HG03378 (cell line): ENCODE results near the gene UNC93B1.
A peak's percentile ranks its signal among the peaks of the same experiment; 100 is the strongest.

Source experiments
- ATAC-seq: cut with Tn5 transposase; IDR thresholded peaks from one replicate; pipeline ENCODE4 v1.9.1; 2021; ENCODE audit warnings: mild to moderate bottlenecking, moderate library complexity; ENCODE audit not compliant: unreplicated experiment

UNC93B1 gene

DNA sequence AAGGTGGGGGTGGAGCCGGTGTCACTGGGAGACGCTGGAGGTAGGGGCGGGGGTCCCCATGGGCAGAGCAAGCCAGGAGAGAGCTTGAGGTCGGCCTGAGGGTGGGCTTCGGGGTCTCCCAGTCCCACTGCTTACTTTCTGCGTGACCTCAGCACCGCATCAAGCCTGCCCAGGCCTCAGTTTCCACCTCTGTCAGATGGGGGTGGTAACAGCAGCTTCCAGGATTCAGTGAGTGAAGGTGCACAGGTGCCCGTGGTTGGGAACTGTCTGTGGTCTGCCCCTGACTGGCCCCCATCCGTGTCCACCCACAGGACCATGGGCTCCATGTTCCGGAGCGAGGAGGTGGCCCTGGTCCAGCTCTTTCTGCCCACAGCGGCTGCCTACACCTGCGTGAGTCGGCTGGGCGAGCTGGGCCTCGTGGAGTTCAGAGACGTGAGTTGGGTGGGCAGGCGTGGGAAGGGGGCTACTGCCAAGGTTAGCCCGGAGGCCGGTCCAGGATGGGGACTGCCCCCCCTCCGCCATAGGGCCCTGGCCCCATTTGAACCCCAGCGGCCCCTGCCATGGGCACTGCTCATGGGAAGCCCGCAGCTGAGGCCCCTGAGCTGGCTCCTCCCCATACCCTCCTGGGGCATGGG is 37.2 kb upstream of the UNC93B1 start:
- no peak for ATAC-seq

DNA sequence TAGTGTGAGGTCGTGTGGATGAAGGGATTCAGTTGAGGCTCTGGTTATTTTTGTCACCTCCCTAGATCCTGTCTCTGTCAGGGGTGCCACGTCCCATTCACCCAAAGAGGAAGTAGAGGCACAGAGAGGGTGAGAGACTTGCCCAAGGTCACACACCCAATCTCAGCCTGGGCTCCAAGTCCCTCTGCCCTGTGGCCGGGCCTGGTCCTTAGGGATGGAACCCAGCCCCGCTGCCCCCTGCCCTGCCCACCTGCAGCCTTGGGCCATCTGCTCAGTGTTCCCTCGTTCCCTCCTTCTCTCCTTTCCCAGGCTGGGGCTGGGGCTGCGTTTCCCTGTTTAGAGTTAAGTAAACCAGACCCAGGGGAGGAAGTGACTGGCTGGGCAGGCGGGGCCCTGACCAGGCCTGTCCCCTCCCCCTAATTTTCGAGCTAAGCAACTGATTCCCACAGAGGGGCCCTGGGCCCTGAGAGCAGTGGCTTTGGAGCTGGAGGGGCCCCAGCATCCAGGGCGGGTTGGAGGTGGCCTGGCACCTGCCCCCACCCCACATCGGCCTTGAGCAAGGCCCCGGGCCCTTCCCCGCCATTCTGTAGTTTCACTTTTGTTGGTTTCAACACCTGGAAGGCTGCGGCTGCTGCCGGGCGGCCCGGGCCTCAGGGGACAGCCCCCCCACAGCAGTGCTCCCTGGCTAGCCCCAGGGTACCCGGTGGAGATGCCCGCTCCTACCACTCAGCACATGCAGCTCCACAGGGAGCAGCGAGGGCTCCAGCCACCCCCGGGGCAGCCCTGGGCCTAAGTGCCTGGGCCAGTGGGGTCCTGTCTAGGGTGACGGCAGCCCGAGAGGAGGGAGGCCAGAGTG is 36.4 kb upstream of the UNC93B1 start:
- ATAC-seq: peak; percentile 42

DNA sequence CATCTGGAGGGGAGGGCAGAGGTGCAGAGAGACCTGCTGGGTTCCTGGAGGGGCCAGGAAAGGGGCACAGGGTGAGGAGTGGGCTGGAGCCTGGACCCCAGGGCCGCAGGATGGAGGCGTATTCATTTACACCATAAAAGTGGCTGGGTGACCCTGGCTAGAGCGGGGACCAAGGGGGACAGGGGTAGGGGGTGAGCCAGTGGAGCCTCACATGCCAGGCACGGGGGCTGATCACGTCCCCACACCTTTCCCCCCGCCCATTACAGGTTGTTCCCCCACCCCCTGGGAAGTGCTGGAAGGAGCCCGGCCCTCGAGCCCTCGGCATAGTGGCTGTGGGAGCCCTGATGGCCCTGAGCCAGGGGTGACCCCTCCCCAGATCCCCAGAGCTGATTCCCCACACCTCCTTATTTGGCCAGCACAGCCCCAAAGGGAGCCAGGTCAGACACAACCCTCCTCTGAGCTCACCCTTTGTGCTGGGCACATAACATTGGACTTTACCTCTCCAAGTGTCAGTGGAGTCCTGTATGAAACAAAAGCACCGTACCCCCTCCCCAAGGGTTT is 35.7 kb upstream of the UNC93B1 start:
- peak; percentile 14 for ATAC-seq

DNA sequence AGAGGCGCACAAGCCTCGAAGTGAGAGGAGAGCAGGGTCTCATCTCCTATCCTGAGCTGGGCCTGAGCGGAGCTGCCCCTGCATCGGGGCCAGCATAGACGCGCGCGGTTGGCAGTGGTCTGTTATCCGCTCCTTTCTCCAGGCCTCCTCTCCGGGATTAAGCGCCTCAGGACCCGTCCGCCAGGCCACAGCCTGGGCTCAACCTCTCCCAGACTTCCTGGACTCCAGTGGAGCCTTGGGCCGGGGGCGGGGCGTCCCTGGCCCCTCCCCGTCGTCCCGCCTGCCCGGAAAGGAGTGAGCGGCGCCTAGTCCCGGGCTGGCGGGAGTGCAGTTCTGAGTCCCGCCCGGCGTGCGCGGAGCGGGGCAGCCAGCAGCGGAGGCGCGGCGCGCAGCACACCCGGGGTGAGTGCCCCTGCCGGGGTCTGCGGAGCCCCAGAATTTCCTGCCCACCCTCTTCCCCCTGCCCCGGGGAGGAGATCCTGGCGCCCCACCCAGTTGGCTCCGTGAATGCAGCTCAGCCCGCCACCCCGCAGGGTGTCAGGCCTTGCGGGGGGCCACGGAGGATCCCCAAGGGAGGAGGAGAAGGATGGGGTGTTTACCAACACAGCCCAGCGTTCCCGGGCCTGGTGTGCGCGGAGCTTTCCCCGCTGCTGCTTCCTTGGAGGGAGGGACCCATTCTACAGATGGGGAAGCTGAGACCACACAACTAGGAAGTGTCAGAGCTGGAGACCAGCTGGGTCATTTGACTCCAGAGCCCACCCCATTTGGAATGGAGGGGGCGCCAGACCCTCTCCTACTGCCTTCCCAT is 35.0 kb upstream of the UNC93B1 start, which contains the start of gene TCIRG1:
Gene TCIRG1, plus strand, starts transcription at position 308 of the 808 bp plus-strand sequence. CDS start 2,247 bp downstream, outside the sequence.
- no peak for ATAC-seq

DNA sequence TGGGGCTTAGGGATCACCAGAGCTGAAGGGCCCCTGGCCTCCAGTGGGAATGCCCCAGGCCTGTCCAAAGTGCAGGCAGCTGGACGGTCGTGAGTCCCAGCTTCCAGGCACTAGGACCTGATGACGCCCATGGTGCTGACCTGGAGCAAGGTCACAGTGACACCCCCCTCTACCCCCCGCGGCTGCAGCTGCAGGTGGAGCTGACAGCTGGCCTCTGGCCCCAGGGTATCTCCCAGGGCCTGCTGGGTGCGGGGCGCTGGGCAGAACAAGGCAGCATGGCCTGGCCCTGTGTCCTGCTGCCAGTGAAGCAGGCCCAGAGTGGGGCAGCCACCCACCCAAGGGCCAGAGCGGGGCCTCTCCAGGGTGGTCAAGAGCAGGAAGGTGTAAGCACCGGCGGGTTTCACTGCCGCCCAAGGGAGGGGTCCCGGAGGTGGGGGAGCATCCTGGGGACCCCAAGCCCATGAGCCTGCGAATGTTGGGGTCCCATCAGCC is 34.4 kb upstream of the UNC93B1 start:
- no peak for ATAC-seq

DNA sequence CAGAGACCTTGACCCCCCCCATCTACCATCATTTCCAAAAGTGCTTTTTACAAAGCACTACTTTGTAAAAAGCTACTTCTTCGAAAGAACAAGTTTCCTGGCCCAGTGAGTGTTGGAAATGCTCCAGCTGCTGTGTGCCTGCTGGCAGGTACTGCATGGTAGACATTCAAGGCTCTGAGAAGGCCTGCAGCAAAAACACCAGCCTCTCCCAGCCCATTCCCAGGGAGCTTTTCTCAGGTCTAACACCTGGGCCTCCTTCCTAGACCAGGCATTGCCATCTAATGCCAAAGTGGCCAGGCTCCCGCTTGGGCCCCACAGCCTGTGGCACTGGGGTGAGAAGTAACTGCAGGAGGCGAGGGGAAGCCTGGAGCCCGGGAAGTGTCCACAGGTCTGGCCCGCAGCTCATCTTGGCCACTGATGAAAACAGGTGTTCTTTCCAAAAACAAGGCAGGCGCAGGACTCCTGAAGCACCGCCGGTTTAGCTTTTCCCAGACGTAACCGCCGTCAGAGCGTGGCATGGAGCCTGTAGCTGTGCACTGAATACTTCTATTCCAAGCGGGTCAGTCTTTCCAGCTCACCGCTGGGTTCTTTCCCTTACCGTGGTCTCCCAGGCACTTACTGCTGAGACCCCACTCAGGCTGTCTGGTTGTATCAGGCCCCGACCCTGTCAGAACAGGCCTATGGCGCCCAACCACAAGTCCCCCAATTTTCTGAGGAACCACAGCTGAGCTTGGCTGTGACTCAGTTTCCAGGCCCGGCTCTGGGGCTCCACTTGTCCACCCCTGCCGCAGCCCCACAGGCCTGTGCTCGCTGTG is 33.7 kb upstream of the UNC93B1 start:
- ATAC-seq: no peak

DNA sequence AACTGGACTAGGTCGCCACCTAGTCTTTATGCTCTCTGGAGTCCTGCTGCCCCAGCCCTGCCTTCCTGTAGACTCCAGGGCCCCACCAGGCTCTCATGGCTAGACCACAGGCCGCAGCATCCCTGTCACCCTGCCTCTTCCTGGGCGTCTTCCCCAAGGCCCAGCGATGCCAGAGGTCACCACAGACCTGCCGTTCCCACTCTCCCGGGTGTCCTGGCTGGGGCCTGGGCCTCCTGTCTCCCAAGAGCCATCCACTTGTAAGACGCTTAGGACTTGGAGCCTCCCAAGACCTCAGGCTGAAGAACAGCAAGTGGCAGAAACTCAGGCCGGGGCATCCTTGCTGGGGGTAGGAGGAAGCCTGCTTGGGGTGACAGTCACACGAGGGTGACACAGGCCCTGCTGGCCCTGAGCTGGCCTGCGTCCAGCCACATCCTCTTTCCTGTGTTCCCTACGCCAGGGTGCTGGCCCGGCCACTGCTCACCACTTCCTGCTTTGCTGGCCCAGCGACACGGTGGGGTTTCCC is 32.9 kb upstream of the UNC93B1 start:
- no peak for ATAC-seq

DNA sequence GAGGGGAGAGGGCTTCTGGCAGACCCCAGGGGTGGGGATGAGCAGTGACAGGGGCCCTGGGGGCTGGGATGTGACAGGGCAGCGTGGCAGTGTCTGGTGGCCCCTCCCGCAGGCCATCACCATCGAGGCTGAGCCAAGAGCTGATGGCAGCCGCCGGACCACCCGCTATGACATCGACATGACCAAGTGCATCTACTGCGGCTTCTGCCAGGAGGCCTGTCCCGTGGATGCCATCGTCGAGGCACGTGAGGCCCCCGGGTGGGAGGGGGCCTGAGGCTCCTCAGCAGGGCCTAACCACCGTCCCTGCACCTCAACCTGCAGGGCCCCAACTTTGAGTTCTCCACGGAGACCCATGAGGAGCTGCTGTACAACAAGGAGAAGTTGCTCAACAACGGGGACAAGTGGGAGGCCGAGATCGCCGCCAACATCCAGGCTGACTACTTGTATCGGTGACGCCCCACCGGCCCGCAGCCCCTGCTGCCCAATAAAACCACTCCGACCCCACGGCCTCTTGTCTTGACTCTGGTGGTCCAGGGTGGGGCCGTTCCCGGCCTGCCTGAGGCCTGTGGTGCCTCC is 32.3 kb upstream of the UNC93B1 start:
- ATAC-seq: no peak

DNA sequence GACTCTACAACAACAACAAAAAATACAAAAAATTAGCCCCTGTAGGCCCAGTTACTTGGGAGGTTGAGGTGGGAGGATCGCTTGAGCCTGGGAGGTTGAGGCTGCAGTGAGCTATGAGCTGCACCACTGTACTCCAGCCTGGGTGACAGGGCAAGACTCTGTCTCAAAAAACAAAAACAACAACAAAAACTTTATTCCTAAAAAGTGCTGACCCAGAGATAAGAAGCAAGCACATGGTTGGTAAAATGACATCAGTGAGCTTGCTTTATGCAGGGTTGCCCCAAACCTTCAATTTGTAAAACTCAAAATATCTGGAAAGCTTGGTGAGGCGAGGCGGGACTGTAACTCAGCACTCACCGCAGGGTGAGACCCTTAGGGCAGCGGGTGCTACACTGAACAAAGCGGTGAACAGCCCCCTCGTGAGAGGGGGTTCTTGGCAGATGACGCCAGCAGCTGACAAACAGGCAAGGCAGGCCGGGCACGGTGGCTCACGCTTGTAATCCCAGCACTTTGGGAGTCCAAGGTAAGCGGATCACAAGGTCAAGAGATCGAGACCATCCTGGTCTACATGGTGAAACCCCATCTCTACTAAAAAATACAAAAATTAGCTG is 31.5 kb upstream of the UNC93B1 start:
- ATAC-seq: no peak

DNA sequence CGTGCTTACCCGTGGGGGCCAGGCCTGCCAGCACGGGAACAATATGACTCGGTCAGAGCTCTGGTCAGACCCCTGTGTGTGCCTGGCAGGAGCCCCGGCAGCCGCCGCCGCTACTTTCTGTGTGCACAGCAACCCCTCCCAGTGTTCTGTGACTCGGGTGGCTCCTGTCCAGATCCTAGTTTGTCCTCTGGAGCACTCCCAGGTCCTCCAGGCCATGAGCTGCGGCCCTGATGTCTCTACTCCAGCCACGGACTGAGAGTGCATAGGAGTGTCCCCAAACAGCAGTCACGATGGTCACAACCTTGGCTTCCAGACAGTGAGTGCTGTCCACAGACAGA is 29.8 kb upstream of the UNC93B1 start:
- no peak for ATAC-seq

DNA sequence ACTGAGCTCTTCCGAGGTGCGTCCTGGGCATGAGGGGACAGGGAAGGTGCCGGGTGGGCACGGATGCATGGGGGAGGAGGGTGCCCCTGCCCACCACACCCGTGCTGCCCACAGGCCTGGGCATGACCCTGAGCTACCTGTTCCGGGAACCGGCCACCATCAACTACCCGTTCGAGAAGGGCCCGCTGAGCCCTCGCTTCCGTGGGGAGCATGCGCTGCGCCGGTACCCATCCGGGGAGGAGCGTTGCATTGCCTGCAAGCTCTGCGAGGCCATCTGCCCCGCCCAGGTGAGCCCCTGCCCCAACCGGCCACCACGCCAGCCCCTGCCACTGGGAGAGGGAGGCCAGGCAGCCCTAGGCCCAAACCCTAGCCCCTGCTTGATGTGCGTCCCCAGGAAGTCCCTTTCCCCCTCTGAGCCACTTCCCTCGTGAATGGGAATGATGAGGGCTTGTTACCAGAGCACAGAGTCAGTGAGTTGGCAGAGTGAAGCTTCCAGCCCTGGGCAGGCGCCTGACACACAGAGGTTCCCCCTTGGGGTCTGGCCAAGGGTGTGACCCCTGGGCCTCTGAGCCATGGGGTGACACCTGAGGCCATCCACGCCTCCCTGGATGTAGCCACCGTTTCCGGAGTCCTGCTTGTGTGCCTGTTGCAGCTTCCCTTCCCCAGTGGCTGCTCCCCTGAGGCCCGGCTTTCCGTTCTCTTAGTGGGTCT is 29.3 kb upstream of the UNC93B1 start:
- ATAC-seq: no peak

DNA sequence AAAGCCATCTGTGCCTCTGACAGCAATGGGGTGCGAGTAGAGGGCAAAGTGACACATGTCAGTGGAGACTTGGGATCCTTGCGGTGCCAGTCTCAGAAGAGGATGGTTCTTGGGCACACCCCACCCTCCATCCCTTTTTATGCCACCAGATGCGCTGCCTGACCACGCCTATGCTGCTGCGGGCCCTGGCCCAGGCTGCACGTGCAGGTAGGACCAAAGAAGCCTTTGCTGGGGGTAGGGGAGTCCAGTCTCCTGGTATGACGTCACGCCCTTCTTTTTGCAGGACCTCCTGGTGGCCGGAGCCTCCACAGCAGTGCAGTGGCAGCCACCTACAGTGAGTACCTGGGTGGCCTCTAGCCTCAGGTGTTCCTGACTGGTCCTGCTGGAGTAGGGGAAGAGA is 28.1 kb upstream of the UNC93B1 start:
- ATAC-seq: no peak

DNA sequence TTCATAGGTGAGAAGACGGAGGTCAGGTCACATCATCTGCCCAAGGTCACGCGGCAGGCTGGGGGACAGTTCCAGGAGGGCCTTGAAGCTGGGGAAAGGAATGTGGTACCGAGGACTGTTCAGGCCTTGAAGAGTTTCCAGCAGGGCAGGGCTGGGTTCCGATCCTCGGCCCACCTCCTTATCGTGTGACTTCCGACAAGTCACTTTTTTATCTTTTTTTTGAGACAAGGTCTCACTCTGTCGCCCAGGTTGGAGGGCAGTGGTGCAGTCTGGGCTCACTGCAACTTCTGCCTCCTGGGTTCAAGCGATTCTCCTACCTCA is 27.2 kb upstream of the UNC93B1 start:
- ATAC-seq: no peak

DNA sequence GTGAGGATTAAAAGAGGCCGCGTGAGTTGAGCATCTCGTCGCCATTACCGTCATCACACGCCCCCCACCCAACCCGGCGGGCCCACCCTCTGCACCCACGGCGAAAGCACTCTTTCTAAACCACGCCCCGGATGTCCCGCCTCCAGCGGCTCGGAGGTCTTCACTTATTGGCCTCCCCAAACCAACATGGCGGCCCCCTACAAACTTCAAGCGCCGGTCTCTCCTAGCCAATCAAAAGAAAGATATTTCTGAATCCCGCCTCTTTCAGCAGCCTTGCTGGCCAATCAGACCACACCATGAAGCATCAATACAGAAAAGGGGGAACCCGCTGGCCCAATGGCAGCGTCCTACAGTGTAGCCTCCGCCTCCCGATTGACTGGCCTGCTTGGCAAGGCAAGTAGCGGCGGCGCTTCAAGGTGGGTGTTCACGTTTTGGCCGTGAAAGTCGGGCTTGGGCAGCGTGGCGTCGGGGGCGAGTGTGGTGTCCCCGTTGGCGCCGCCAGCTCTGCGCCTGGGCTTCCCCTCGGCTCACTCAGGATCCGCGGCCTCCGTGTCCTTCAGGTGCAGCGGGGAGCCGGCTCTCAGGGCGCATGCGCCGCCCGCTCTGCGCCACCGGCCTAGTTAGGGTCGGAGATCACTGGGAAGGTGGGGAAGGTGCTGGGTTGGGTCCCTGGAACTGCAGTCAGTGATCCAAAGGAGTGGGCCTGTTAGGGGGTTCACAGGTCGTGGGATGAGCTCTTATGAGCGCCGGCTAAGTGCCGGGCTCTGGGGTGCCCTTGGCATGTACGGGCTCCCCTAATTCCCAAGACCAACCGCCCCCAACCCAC is 26.6 kb upstream of the UNC93B1 start, which contains the start of gene NDUFS8:
Gene NDUFS8, plus strand, starts transcription at position 364 of the 826 bp plus-strand sequence. CDS start 1,471 bp downstream, outside the sequence.
- peak; percentile 91 for ATAC-seq

DNA sequence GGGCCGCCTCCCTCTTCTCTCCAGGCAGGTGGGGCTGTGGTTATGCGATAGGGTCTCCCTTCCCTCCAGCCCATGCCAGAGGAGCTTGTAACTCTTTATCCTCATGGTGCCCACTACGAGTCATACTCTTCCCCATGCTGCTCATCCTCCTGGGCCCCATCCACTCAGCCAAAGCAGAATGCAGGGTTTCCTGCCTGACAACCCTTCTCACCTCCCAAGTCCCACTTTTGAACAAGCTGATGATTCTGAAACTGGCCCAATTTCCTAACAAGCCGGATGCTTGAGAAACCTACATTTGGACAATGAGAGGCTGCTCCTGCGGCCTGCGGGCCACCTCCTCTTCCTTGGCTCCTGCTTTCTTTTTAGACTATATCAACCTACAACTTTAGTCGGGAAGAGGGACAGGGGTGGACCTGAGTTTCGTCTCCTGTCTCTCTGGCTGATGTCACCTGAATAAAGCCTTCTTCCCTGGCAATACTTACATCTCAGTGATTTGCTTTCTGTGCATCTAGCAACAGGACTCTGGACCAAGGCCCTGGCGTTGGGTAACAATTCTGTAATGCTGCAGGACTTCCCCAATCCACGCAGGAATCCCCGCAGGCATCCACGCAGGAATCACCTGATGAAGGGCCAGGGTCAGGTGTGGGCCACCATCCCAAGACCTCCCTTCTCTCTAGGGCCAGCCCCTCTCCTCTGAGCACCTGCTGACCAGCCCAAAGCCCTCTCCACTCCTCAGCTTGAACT is 25.1 kb upstream of the UNC93B1 start:
- ATAC-seq: no peak

DNA sequence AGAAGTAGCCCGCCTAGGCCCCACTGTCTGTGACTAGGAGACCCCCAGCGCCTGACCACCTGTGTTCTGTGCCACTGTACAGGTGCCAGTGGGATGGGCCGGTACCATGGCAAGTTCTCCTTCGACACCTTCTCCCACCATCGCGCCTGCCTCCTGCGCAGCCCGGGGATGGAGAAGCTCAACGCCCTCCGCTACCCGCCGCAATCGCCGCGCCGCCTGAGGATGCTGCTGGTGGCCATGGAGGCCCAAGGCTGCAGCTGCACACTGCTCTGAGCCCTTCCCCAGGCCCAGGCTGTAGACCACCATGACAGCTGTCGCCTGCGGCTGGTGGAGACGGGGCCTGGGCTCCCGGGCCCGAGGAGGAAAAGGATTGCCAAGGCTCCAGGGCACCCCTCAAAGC is 23.8 kb upstream of the UNC93B1 start:
- no peak for ATAC-seq
